ENCODE results near the gene CCNB1IP1.
"Not testable (repeated sequence)": the region's sequence is repeated elsewhere in the genome, so short reads cannot be mapped to it uniquely, and the experiment has no call there.

CCNB1IP1 gene

GRCh38 chr14:20331053-20331613 lies 1.9 kb downstream of the CCNB1IP1 start:
- no peak for DNase-seq

- DNase-seq = no peak
Observed at GRCh38 chr14:20329355-20329754, 3.7 kb downstream of the CCNB1IP1 start.

GRCh38 chr14:20328705-20329104 lies 4.4 kb downstream of the CCNB1IP1 start:
- DNase-seq = no peak

GRCh38 chr14:20327005-20327869 lies 5.8 kb downstream of the CCNB1IP1 start:
- peak; percentile 67 for DNase-seq

- no peak for DNase-seq
Observed at GRCh38 chr14:20317720-20318119, 15.4 kb downstream of the CCNB1IP1 start.

- DNase-seq = no peak
Observed at GRCh38 chr14:20314026-20314425, 19.1 kb downstream of the CCNB1IP1 start.

GRCh38 chr14:20306079-20306423 lies 27.0 kb downstream of the CCNB1IP1 start:
- DNase-seq = no peak

GRCh38 chr14:20305265-20306078 lies 27.6 kb downstream of the CCNB1IP1 start, which contains the start of gene TTC5:
Gene TTC5 (minus strand): TSS chr14:20305951. CDS start chr14:20305937, 14 bp downstream.
- DNase-seq = peak; percentile 75

- DNase-seq = peak; percentile 41
Observed at GRCh38 chr14:20302042-20302755, 30.9 kb downstream of the CCNB1IP1 start.

GRCh38 chr14:20295067-20295466 lies 38.0 kb downstream of the CCNB1IP1 start:
- DNase-seq = no peak

GRCh38 chr14:20294636-20295035 lies 38.4 kb downstream of the CCNB1IP1 start:
- no peak for DNase-seq

GRCh38 chr14:20281998-20282397 lies 51.1 kb downstream of the CCNB1IP1 start:
- not testable (repeated sequence) for DNase-seq

- not testable (repeated sequence) for DNase-seq
Observed at GRCh38 chr14:20280265-20280664, 52.8 kb downstream of the CCNB1IP1 start.

- DNase-seq = no peak
Observed at GRCh38 chr14:20278414-20278813, 54.7 kb downstream of the CCNB1IP1 start.

GRCh38 chr14:20277409-20277808 lies 55.7 kb downstream of the CCNB1IP1 start:
- no peak for DNase-seq

GRCh38 chr14:20274062-20274461 lies 59.0 kb downstream of the CCNB1IP1 start:
- no peak for DNase-seq

GRCh38 chr14:20264361-20264760 lies 68.7 kb downstream of the CCNB1IP1 start:
- DNase-seq = not testable (repeated sequence)

- peak; percentile 86 for DNase-seq
Observed at GRCh38 chr14:20262642-20263128, 70.4 kb downstream of the CCNB1IP1 start.
